ENCODE results near the gene ATP2A2. TPM values are rescaled to one million over a fixed set of nuclear protein-coding genes. Genes with fewer than 3 reads are reported as not detected.

ATP2A2 gene
- total RNA-seq, 1 experiment from 2014 or later = 174 TPM

DNA sequence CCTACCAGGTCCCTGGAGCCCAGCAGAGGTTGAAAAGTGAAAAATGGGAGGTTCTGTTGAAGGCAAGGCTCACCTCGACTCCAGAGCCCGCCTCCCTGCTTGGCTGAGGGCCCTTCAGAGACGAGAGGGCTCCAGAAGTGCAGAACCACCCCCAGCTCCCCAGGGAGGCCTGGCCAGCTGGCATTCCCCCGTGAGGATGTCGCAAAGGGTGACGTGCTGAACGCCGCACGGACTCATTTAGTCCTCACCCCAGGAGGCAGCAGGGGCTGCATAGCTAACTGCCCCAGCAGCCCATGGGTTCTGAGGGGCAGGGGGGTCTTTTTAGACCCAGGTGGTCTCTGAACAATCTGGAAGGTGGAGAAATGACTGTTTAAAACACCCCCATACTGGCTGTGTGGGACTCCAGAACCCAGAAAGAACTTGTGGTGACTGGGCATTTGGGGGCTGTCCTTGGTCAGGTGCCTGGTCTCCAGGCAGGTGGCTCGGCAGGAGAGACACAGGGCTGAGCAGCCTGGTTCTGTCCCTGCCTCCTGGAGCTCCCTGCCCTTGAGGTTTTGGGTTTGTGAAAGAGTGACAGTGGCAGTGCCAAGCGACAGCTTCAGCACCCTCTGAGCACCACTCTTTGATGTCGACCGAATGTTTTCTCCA is 90.5 kb downstream of the ATP2A2 start:
- TF ChIP-seq, protein P1, sequence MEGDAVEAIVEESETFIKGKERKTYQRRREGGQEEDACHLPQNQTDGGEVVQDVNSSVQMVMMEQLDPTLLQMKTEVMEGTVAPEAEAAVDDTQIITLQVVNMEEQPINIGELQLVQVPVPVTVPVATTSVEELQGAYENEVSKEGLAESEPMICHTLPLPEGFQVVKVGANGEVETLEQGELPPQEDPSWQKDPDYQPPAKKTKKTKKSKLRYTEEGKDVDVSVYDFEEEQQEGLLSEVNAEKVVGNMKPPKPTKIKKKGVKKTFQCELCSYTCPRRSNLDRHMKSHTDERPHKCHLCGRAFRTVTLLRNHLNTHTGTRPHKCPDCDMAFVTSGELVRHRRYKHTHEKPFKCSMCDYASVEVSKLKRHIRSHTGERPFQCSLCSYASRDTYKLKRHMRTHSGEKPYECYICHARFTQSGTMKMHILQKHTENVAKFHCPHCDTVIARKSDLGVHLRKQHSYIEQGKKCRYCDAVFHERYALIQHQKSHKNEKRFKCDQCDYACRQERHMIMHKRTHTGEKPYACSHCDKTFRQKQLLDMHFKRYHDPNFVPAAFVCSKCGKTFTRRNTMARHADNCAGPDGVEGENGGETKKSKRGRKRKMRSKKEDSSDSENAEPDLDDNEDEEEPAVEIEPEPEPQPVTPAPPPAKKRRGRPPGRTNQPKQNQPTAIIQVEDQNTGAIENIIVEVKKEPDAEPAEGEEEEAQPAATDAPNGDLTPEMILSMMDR (conservative IDR thresholded peaks at IDR 0.05; ENCODE audit: low read depth, low read length) = no peak
- TF ChIP-seq EZH2 (IDR thresholded peaks at IDR 0.05; ENCODE audit: low read length, unreplicated experiment) = no peak
- TF ChIP-seq EZH2phosphoT487 (IDR thresholded peaks at IDR 0.05; ENCODE audit: borderline replicate concordance, low read length) = no peak
- ATAC-seq = no peak; the same call in 1 of the 2 replicates
- no peaks in the 10 kb centered on the region for H3K4me1 ChIP-seq (ENCODE audit: insufficient read depth, low read length)
- H3K4me3 ChIP-seq (ENCODE audit: low read length) = no peak overlapping the region
- H3F3A ChIP-seq (ENCODE audit: low read length, unreplicated experiment) = no peaks in the 10 kb centered on the region
- CTCF ChIA-PET = no interaction called here
- no peak overlapping the region for H3K9ac ChIP-seq (ENCODE audit: low read length)
- no peak overlapping the region for H3K27ac ChIP-seq (ENCODE audit: low read length)
- no peaks in the 10 kb centered on the region for H3K9me3 ChIP-seq (ENCODE audit: low read length)
- no TSS peak for BruUV-seq (replicated peaks)
- no peak overlapping the region for H2AFZ ChIP-seq (ENCODE audit: low read length)
- no peak for DNase-seq
- intact Hi-C loops (cut with micrococcal nuclease) = no loop called here
- no peaks in the 10 kb centered on the region for H3K27me3 ChIP-seq (ENCODE audit: low read length)
- peaks cover 51% of the 10 kb centered on the region for H3K36me3 ChIP-seq (ENCODE audit: low read depth, low read length)
- H3K4me2 ChIP-seq (ENCODE audit: low read length) = no peak overlapping the region
- POLR2A ChIA-PET (ENCODE audit: unreplicated experiment) = interaction anchor here (0.6 kb wide), 1 partner anchor 36 kb away, joined by 6 read pairs; no protein-coding TSS in a partner anchor
- H3K79me2 ChIP-seq (ENCODE audit: low read length) = no peaks in the 10 kb centered on the region
- H4K20me1 ChIP-seq (ENCODE audit: low read length) = no peaks in the 10 kb centered on the region
- no peaks in the 10 kb centered on the region for H3K9me2 ChIP-seq (replicated peaks; ENCODE audit: low read length)

DNA sequence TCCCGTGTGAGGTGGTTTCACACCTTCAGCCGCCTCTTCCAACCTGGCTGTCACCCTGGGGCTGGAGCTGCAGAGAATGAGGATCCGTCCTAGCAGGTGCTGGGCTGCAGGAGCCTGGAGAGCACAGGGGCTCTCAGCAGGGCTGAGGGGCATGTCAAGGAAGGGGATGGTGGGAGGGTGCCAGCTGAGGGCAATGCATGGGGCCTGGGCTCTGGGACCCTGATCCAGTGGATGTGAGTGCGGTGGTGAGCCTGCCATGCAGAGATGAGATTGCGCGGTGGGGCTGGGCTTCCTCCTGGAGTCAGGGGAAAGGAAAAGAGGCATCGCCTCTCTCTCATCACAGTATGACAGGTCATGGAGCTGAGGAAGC is 91.0 kb downstream of the ATP2A2 start:
- H3F3A ChIP-seq (ENCODE audit: low read length, unreplicated experiment) = no peaks in the 10 kb centered on the region
- H3K4me1 ChIP-seq (ENCODE audit: insufficient read depth, low read length) = no peaks in the 10 kb centered on the region
- no peaks in the 10 kb centered on the region for H3K9me3 ChIP-seq (ENCODE audit: low read length)
- H2AFZ ChIP-seq (ENCODE audit: low read length) = no peak overlapping the region
- H3K27me3 ChIP-seq (ENCODE audit: low read length) = no peaks in the 10 kb centered on the region
- TF ChIP-seq, protein P1 (conservative IDR thresholded peaks at IDR 0.05; ENCODE audit: low read depth, low read length) = no peak
- TF ChIP-seq EZH2 (IDR thresholded peaks at IDR 0.05; ENCODE audit: low read length, unreplicated experiment) = no peak
- TF ChIP-seq EZH2phosphoT487 (IDR thresholded peaks at IDR 0.05; ENCODE audit: borderline replicate concordance, low read length) = no peak
- H3K9ac ChIP-seq (ENCODE audit: low read length) = no peak overlapping the region
- no peak overlapping the region for H3K27ac ChIP-seq (ENCODE audit: low read length)
- intact Hi-C loops (cut with micrococcal nuclease) = no loop called here
- ATAC-seq (no peak), DNase-seq (no peak)
- H3K4me2 ChIP-seq (ENCODE audit: low read length) = no peak overlapping the region
- peaks cover 53% of the 10 kb centered on the region for H3K36me3 ChIP-seq (ENCODE audit: low read depth, low read length)
- no TSS peak for BruUV-seq (replicated peaks)
- no peaks in the 10 kb centered on the region for H4K20me1 ChIP-seq (ENCODE audit: low read length)
- H3K9me2 ChIP-seq (replicated peaks; ENCODE audit: low read length) = no peaks in the 10 kb centered on the region
- ChIA-PET CTCF (no interaction called here), POLR2A (ENCODE audit: unreplicated experiment) (no interaction called here)
- H3K79me2 ChIP-seq (ENCODE audit: low read length) = no peaks in the 10 kb centered on the region
- H3K4me3 ChIP-seq (ENCODE audit: low read length) = no peak overlapping the region

DNA sequence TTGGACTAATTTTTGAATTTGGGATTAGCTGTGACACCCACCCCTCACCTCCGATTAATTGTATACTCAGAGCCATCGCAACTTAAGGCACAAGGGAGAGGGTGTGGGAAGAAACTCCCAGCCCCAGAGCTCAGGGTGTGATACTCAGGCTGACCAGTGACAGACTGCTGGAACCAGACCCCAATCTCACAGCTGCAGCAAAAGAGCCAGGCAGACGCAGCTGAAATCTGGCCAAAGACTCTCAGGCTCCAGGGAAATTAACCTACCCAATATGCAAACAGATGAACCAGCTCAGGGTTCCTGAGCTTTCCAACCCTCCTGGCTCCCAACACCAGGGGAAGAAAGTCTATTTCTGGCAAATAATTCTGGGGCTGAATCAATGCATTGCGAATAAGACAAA is 92.0 kb downstream of the ATP2A2 start:
- Histone ChIP-seq H4K20me1 (ENCODE audit: low read length) (no peaks in the 10 kb centered on the region), H3K9me2 (replicated peaks; ENCODE audit: low read length) (no peaks in the 10 kb centered on the region), H3F3A (ENCODE audit: low read length, unreplicated experiment) (no peaks in the 10 kb centered on the region), H3K79me2 (ENCODE audit: low read length) (no peaks in the 10 kb centered on the region), H3K9ac (ENCODE audit: low read length) (no peak overlapping the region), H3K4me2 (ENCODE audit: low read length) (no peak overlapping the region), H3K36me3 (ENCODE audit: low read depth, low read length) (peaks cover 61% of the 10 kb centered on the region), H3K9me3 (ENCODE audit: low read length) (no peaks in the 10 kb centered on the region), H3K27me3 (ENCODE audit: low read length) (no peaks in the 10 kb centered on the region), H2AFZ (ENCODE audit: low read length) (no peak overlapping the region), H3K27ac (ENCODE audit: low read length) (no peak overlapping the region), H3K4me1 (ENCODE audit: insufficient read depth, low read length) (no peaks in the 10 kb centered on the region), H3K4me3 (ENCODE audit: low read length) (no peak overlapping the region)
- DNase-seq (no peak), ATAC-seq (no peak)
- intact Hi-C loops (cut with micrococcal nuclease) = no loop called here
- ChIA-PET CTCF (no interaction called here), POLR2A (ENCODE audit: unreplicated experiment) (no interaction called here)
- TF ChIP-seq, protein P1 (conservative IDR thresholded peaks at IDR 0.05; ENCODE audit: low read depth, low read length) = no peak
- TF ChIP-seq EZH2phosphoT487 (IDR thresholded peaks at IDR 0.05; ENCODE audit: borderline replicate concordance, low read length) = no peak
- TF ChIP-seq EZH2 (IDR thresholded peaks at IDR 0.05; ENCODE audit: low read length, unreplicated experiment) = no peak
- no TSS peak for BruUV-seq (replicated peaks)
